Left lung (tissue), 10 donors: Measurements from ENCODE around the gene TSPAN32. TPM values are rescaled to one million over a fixed set of nuclear protein-coding genes. Genes with fewer than 3 reads are reported as not detected.
A peak's percentile ranks its signal among the peaks of the same experiment; 100 is the strongest.

Experiments
- ATAC-seq: fragments of 200-7000 bp; cut with Tn5 transposase; one replicate; pipeline ENCODE4 v1.9.1; 2020; ENCODE audit warnings: moderate library complexity
- DNase-seq, 4 donors: peaks; one replicate each; pipeline ENCODE4 v3.0.0-alpha.2; 2013 to 2020
- H3K27ac ChIP-seq, 2 donors: fragments of 200-600 bp; sonication (generic) in 1 of 2; one replicate each; pipeline versions ENCODE4 v1.5.0 to v1.8.0; 2020 to 2021
- H3K27me3 ChIP-seq, 2 donors: fragments of 200-600 bp; sonication (generic) in 1 of 2; one replicate each; pipeline versions ENCODE4 v1.5.0 to v1.8.0; 2020 to 2021
- H3K36me3 ChIP-seq, 2 donors: fragments of 200-600 bp; sonication (generic) in 1 of 2; one replicate each; pipeline versions ENCODE4 v1.5.0 to v1.8.0; 2020 to 2021
- H3K4me1 ChIP-seq, 2 donors: fragments of 200-600 bp; one replicate each; pipeline ENCODE4 v1.8.0; 2021
- H3K4me3 ChIP-seq, 2 donors: fragments of 200-600 bp; sonication (generic) in 1 of 2; one replicate each; pipeline versions ENCODE4 v1.5.0 to v1.8.0; 2020 to 2021; ENCODE audit warnings: mild to moderate bottlenecking in 1 of 2
- H3K9me3 ChIP-seq, 2 donors: fragments of 200-600 bp; sonication (generic) in 1 of 2; one replicate each; pipeline versions ENCODE4 v1.5.0 to v1.8.0; 2020 to 2021
- intact Hi-C, 2 donors: fragments of 100-400 bp; cut with DNase I; formaldehyde crosslinking; loops; one replicate each; pipeline versions ENCODE4 v1.11.2 to v1.14.2; 2022
- polyA plus RNA-seq, 6 donors: library from polyadenylated mRNA; unstranded; fragments of 120-200 nt; gene quantifications; one replicate each; pipeline ENCODE4 v1.2.1, GENCODE V29; 2013; ENCODE audit not compliant: insufficient read length in 6 of 6
- total RNA-seq, 2 donors: library from RNA; stranded (reverse); fragmentation: NEBNext Ultra II Directional; extraction: Animal tissue kit (Norgen Biotek cat#: 25700); gene quantifications; one replicate each; pipeline ENCODE4 v1.2.1, GENCODE V29; 2021
- TF ChIP-seq, protein P1 (sequence below), 2 donors: fragments of 200-600 bp; sonication (generic) in 1 of 2; IDR thresholded peaks; one replicate each; pipeline versions ENCODE4 v1.5.0 to v1.8.0; 2021; ENCODE audit warnings: antibody characterized with exemption in 2 of 2
- donor health status: DM: no; HTN: yes; CAD: no.
- donor health status: DM: no; HTN: no; CAD: no.

TSPAN32 gene
- total and polyA plus RNA-seq, 8 donors: 3.7 to 6.3 (median 4.2) TPM

DNA sequence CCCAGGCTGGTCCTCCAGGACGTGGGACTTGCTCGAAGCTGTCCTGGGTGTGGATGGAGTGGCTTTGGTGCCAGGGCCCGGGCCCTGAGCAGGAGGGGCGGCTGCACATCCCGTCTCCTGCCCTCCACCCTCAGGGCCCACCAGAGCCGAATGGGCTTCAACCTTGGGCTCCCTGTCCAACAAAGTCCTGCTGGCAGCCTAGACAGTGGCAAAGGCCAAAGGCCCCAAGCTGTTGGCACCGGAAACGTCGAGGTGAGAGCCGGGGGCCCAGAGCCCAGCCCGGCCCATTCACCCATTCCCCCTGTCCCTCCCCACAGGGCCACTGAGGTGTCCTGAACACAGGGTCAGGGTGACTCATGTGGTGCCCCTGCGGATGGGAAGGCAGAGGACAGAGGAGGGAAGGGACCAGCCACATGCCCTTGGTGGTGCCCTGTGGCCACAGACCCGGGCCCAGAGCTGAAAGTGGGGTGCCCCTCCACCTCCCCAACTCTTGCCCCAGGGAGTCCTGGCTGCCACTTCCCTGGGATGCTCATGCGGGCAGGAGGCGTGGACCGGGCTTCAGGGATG is 9.1 kb downstream of the TSPAN32 start:
- H3K36me3 ChIP-seq: no peaks in the 10 kb centered on the region
- H3K9me3 ChIP-seq: no peaks in the 10 kb centered on the region
- H3K27ac ChIP-seq: no peak overlapping the region
- TF ChIP-seq, protein P1, sequence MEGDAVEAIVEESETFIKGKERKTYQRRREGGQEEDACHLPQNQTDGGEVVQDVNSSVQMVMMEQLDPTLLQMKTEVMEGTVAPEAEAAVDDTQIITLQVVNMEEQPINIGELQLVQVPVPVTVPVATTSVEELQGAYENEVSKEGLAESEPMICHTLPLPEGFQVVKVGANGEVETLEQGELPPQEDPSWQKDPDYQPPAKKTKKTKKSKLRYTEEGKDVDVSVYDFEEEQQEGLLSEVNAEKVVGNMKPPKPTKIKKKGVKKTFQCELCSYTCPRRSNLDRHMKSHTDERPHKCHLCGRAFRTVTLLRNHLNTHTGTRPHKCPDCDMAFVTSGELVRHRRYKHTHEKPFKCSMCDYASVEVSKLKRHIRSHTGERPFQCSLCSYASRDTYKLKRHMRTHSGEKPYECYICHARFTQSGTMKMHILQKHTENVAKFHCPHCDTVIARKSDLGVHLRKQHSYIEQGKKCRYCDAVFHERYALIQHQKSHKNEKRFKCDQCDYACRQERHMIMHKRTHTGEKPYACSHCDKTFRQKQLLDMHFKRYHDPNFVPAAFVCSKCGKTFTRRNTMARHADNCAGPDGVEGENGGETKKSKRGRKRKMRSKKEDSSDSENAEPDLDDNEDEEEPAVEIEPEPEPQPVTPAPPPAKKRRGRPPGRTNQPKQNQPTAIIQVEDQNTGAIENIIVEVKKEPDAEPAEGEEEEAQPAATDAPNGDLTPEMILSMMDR (IDR thresholded peaks at IDR 0.05): no peak
- DNase-seq (no peak), ATAC-seq (no peak)
- intact Hi-C loops: no loop called here
- peaks cover 18 to 29% of the 10 kb centered on the region in 2 donors for H3K4me1 ChIP-seq
- H3K4me3 ChIP-seq: no peak overlapping the region
- no peaks in the 10 kb centered on the region for H3K27me3 ChIP-seq

DNA sequence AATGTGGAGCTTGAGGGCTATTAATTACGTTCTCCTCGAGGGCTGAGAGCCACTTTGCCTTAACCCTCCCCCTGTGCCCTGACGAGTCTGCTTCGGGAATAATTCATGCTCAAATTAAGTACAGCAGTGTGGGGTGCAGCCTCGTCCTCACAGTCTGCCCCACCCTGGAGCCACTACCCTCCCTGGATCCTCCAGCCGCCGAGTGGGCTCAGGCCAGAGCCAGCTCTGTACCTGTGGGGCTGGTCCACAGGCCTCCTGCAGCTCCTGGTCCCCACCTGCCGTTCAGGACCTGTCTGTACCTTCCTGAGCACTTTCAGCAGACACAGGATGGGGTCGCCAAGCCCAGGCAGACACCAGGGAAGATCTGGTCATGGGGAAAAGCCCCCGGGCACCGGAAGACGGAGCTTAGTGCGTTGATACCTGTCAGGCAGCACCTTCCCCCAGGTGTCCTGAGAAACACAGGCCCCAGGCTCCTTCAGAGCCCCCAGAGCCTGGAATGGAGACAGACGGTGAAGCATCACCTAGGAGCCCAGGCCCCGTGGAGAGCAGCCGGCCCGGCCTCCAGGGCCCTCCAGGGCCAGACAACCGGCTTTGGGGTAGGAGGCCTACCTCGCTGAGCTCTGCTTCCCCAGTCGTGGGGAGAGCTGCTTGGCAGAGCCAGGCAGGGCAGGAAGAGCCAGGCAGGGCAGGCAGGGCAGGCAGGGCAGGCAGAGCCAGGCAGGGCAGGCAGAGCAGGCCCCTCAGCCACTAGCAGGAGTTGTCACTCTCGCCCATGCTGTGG is 9.7 kb downstream of the TSPAN32 start:
- TF ChIP-seq, protein P1 (IDR thresholded peaks at IDR 0.05): no peak
- Histone ChIP-seq H3K27ac (no peak overlapping the region), H3K4me3 (no peak overlapping the region), H3K36me3 (no peaks in the 10 kb centered on the region), H3K9me3 (no peaks in the 10 kb centered on the region), H3K4me1 (peaks cover 13 to 22% of the 10 kb centered on the region in 2 donors), H3K27me3 (no peaks in the 10 kb centered on the region)
- DNase-seq (peak in 1 of 4 donors; percentile 63), ATAC-seq (no peak)
- intact Hi-C loops: no loop called here

DNA sequence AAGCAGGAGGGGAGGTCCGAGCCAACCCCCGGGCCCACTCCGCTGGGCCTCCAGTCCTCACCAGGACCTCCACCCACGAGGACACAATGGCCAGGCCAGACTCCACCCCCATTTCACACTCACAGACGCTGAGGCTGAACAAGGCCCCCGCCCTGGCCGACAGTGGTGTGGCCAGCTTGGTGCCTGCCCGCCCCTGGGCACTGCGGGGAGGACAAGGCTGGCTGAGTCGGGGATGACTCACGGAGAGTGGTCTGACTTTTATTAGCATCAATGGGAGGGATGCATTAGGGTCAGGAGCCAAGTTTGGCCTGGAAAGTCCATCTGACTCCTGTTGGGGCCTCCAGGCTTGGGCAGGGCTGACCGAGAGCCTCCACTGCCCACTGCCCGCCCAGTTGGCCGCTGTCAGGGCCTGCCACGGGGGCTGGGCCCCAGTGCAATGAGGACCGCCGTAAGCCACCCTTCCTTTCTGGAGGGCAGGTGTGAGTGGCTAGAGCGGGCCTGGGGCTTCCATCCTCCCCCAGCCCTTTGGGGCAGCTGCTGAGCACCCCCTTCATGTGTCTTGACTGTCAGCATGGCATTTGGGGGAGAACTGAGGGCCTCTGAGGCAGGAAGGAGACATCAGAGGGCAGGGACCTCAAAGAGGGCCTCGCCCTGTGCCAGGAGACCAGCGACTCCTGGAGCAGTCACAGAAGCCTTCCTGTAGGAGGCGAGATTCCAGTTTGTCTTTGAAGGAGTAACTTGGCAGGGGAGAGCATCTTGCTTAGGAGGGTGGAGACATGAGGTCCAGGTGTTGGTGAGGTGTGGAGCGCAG is 10.6 kb downstream of the TSPAN32 start:
- Histone ChIP-seq H3K27ac (no peak overlapping the region), H3K9me3 (peaks cover 0 to 2% of the 10 kb centered on the region in 2 donors), H3K4me3 (no peak overlapping the region), H3K27me3 (no peaks in the 10 kb centered on the region), H3K4me1 (peaks cover 8 to 15% of the 10 kb centered on the region in 2 donors), H3K36me3 (no peaks in the 10 kb centered on the region)
- intact Hi-C loops: no loop called here
- TF ChIP-seq, protein P1 (IDR thresholded peaks at IDR 0.05): no peak
- DNase-seq: peak in 1 of 4 donors; percentile 69
- peak; percentile 6 for ATAC-seq

DNA sequence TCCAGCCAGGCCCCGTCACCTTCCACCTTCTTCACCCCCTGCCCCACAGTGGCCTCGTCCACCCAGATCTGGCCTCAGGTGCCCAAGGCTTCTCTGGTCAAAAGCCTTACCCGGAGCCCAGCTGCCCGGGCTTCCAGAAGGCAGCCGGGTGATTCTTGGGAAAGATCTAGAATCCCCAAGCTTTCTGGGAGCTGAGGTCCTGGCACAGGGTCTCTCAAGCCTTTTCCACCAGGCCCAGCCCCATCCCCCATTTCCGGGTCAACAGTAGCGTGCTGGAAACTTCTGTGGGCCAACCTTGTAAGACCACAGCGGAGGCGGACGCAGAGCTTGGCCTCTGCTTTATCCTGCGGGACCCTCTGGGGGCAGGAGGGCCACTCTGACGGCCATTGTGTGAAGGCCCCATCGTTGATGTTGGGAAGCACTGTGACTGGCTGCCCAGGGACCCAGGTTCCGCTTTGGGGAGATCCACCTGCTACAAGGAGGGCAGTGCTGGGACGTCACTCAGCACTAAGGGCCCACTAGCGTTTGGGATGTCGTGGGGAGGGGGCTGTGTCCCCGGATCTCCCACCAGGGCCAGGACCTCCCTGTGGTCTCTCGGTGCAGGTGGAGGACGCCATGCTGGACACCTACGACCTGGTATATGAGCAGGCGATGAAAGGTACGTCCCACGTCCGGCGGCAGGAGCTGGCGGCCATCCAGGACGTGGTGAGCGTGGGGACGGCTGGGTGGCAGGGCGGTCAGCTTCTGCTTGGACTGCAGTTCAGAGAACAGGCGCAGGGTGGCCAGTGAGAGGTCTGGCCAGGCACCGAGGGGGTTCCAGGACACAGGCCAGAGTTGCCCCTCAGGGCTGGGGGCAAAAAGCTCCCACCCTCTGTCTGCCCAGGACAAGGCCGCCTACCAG is 11.5 kb downstream of the TSPAN32 start:
- Histone ChIP-seq H3K36me3 (no peaks in the 10 kb centered on the region), H3K27me3 (no peaks in the 10 kb centered on the region), H3K27ac (no peak overlapping the region), H3K9me3 (peaks cover 0 to 7% of the 10 kb centered on the region in 2 donors), H3K4me3 (no peak overlapping the region), H3K4me1 (peaks cover 8 to 12% of the 10 kb centered on the region in 2 donors)
- TF ChIP-seq, protein P1 (IDR thresholded peaks at IDR 0.05): no peak
- no peak for DNase-seq
- intact Hi-C loops: no loop called here
- no peak for ATAC-seq
